DOHH2 (cell line): ENCODE measurements around the gene CDH4.

ENCODE experiments used
- H3F3A ChIP-seq: fragments of 200-600 bp; sonication (generic), shearing (Covaris generic); 2 replicates; pipeline ENCODE4 v1.6.0; 2016; ENCODE audit warnings: antibody characterized with exemption, mild to moderate bottlenecking; ENCODE audit not compliant: control insufficient read depth, insufficient read depth
- H3K27ac ChIP-seq: fragments of 200-600 bp; sonication (generic); 2 replicates; pipeline ENCODE4 v1.5.1; 2014; ENCODE audit warnings: low read depth, mild to moderate bottlenecking, low read length, moderate library complexity
- H3K27me3 ChIP-seq: fragments of 200-600 bp; sonication (generic); 2 replicates; pipeline ENCODE4 v1.6.1; 2014; ENCODE audit warnings: mild to moderate bottlenecking, low read length, mixed read lengths; ENCODE audit not compliant: control insufficient read depth
- H3K36me3 ChIP-seq: fragments of 200-600 bp; sonication (generic); 2 replicates; pipeline ENCODE4 v1.6.1; 2014; ENCODE audit warnings: mild to moderate bottlenecking, low read length, moderate library complexity, mixed read lengths; ENCODE audit not compliant: control insufficient read depth
- H3K4me1 ChIP-seq: fragments of 200-600 bp; sonication (generic); 2 replicates; pipeline ENCODE4 v1.6.1; 2014; ENCODE audit warnings: mild to moderate bottlenecking, low read length, mixed read lengths; ENCODE audit not compliant: control insufficient read depth
- H3K4me2 ChIP-seq: fragments of 200-600 bp; sonication (generic); 2 replicates; pipeline ENCODE4 v1.6.0; 2014; ENCODE audit warnings: mild to moderate bottlenecking, low read length, moderate library complexity
- H3K4me3 ChIP-seq: fragments of 200-600 bp; sonication (generic); 2 replicates; pipeline ENCODE4 v1.5.1; 2014; ENCODE audit warnings: mild to moderate bottlenecking, low read length, mixed read lengths
- H3K79me2 ChIP-seq: fragments of 200-600 bp; sonication (generic); 2 replicates; pipeline ENCODE4 v1.6.1; 2014; ENCODE audit warnings: mild to moderate bottlenecking, low read length, mixed read lengths; ENCODE audit not compliant: control insufficient read depth
- H3K9me2 ChIP-seq: fragments of 200-600 bp; sonication (generic); replicated peaks from 2 replicates; pipeline ENCODE4 v1.6.1; 2014; ENCODE audit warnings: mild to moderate bottlenecking, low read length, mixed read lengths; ENCODE audit not compliant: control insufficient read depth
- H3K9me3 ChIP-seq: fragments of 200-600 bp; sonication (generic); 2 replicates; pipeline ENCODE4 v1.6.1; 2014; ENCODE audit warnings: antibody characterized with exemption, low read length, mixed read lengths; ENCODE audit not compliant: control insufficient read depth, insufficient read depth
- H4K20me1 ChIP-seq: fragments of 200-600 bp; sonication (generic); 2 replicates; pipeline ENCODE4 v1.6.0; 2014; ENCODE audit warnings: low read depth, mild to moderate bottlenecking, antibody characterized with exemption, low read length, moderate library complexity; ENCODE audit not compliant: control insufficient read depth, insufficient read depth
- EZH2phosphoT487 ChIP-seq: fragments of 200-600 bp; sonication (generic); IDR thresholded peaks from 2 replicates; pipeline ENCODE4 v1.6.1; 2017; ENCODE audit warnings: borderline replicate concordance, mild to moderate bottlenecking, antibody characterized with exemption, low read length, moderate library complexity, mixed read lengths
- TF ChIP-seq, protein P1 (sequence below): fragments of 200-600 bp; sonication (generic); IDR thresholded peaks from one replicate; pipeline ENCODE4 v1.5.1; 2014; ENCODE audit warnings: antibody characterized with exemption, mild to moderate bottlenecking, low read depth, low read length; ENCODE audit not compliant: poor library complexity, severe bottlenecking

Gene CDH4

DNA sequence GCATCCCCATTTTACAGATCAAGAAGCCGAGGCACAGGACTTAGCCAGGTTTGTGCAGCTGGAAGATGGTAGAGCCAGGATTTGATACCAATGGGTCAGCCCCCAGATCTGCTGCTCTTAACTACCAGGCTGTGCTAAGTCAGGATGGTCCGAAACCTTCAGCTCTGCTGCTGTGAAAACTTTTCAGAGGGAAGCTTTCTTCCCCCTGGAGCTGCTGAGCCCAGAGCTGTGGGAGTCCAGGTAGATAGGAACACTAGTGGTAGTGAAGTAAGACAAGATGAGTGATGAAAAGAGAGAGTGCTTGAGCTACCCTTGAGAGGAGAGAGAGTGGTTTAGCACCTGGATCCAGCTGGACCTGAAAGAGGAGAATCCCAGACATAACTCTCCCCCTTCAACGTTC lies 230.8 kb downstream of the CDH4 start:
- Histone ChIP-seq H3K79me2 (no peaks in the 10 kb centered on the region), H4K20me1 (no peaks in the 10 kb centered on the region), H3K4me1 (no peaks in the 10 kb centered on the region), H3K36me3 (no peaks in the 10 kb centered on the region), H3K9me3 (no peaks in the 10 kb centered on the region), H3K4me3 (no peak overlapping the region), H3F3A (no peaks in the 10 kb centered on the region), H3K27me3 (no peaks in the 10 kb centered on the region), H3K4me2 (no peak overlapping the region), H3K9me2 (no peaks in the 10 kb centered on the region), H3K27ac (no peak overlapping the region)
- TF ChIP-seq, protein P1, sequence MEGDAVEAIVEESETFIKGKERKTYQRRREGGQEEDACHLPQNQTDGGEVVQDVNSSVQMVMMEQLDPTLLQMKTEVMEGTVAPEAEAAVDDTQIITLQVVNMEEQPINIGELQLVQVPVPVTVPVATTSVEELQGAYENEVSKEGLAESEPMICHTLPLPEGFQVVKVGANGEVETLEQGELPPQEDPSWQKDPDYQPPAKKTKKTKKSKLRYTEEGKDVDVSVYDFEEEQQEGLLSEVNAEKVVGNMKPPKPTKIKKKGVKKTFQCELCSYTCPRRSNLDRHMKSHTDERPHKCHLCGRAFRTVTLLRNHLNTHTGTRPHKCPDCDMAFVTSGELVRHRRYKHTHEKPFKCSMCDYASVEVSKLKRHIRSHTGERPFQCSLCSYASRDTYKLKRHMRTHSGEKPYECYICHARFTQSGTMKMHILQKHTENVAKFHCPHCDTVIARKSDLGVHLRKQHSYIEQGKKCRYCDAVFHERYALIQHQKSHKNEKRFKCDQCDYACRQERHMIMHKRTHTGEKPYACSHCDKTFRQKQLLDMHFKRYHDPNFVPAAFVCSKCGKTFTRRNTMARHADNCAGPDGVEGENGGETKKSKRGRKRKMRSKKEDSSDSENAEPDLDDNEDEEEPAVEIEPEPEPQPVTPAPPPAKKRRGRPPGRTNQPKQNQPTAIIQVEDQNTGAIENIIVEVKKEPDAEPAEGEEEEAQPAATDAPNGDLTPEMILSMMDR, result no peak
- TF ChIP-seq EZH2phosphoT487, result no peak

- H3K4me2 ChIP-seq, result no peak overlapping the region
- no peak overlapping the region for H3K4me3 ChIP-seq
- no peaks in the 10 kb centered on the region for H3K4me1 ChIP-seq
- H3K9me2 ChIP-seq, result no peaks in the 10 kb centered on the region
- no peaks in the 10 kb centered on the region for H3K79me2 ChIP-seq
- H3K36me3 ChIP-seq, result no peaks in the 10 kb centered on the region
- H3K27ac ChIP-seq, result no peak overlapping the region
- no peaks in the 10 kb centered on the region for H3K9me3 ChIP-seq
- no peaks in the 10 kb centered on the region for H3F3A ChIP-seq
- TF ChIP-seq, protein P1, result no peak
- TF ChIP-seq EZH2phosphoT487, result no peak
- H3K27me3 ChIP-seq, result no peaks in the 10 kb centered on the region
- H4K20me1 ChIP-seq, result no peaks in the 10 kb centered on the region
Measured at GRCh38 chr20:61483336-61484067, 231.4 kb downstream of the CDH4 start.

- no peaks in the 10 kb centered on the region for H3K36me3 ChIP-seq
- H3K27ac ChIP-seq, result no peak overlapping the region
- no peak overlapping the region for H3K4me3 ChIP-seq
- no peaks in the 10 kb centered on the region for H3F3A ChIP-seq
- no peaks in the 10 kb centered on the region for H3K9me2 ChIP-seq
- H3K4me2 ChIP-seq, result no peak overlapping the region
- no peaks in the 10 kb centered on the region for H3K27me3 ChIP-seq
- TF ChIP-seq, protein P1, result no peak
- no peak for TF ChIP-seq EZH2phosphoT487
- no peaks in the 10 kb centered on the region for H3K4me1 ChIP-seq
- no peaks in the 10 kb centered on the region for H3K9me3 ChIP-seq
- H3K79me2 ChIP-seq, result no peaks in the 10 kb centered on the region
- no peaks in the 10 kb centered on the region for H4K20me1 ChIP-seq
Measured at GRCh38 chr20:61486198-61486597, 234.1 kb downstream of the CDH4 start.
